HG03175 (cell line): ENCODE measurements around the gene DPH6.
"Not testable (repeated sequence)": the region's sequence is repeated elsewhere in the genome, so short reads cannot be mapped to it uniquely, and the experiment has no call there.

Experiments
- ATAC-seq: cut with Tn5 transposase; IDR thresholded peaks from one replicate; pipeline ENCODE4 v1.9.1; 2021; ENCODE audit warnings: mild to moderate bottlenecking, moderate library complexity; ENCODE audit not compliant: unreplicated experiment

The DPH6 gene

DNA sequence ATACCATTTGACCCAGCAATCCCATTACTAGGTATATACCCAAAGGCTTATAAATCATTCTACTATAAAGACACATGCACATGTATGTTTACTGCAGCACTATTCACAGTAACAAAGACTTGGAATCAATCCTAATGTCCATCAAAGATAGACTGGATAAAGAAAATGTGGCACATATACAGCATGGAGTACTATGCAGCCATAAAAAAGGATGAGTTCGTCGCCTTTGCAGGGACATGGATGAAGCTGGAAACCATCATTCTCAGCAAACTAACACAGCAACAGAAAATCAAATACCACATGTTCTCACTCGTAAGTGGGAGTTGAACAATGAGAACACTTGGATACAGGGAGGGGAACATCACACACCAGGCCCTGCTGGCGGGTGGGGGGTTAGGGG is 104.7 kb downstream of the DPH6 start:
- not testable (repeated sequence) for ATAC-seq

DNA sequence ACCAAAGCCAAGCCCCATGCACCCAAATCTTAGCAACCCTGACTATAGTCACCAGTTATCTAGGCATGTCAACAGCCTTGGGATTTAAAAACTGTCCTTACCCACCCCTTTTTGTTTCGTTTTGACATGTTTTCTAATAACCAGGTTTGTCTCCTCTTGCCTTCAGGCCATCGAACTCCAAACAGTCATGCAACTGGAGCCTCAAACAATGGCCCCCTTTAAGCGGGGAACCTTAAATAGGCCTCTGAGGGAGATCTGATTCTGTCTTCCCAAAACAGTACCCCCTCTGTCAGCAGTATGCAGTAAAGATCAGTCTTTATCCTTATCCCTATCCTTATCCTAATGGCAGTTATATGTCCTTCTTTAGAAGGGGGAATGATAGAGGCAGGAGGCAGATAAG is 105.7 kb downstream of the DPH6 start:
- ATAC-seq = no peak

DNA sequence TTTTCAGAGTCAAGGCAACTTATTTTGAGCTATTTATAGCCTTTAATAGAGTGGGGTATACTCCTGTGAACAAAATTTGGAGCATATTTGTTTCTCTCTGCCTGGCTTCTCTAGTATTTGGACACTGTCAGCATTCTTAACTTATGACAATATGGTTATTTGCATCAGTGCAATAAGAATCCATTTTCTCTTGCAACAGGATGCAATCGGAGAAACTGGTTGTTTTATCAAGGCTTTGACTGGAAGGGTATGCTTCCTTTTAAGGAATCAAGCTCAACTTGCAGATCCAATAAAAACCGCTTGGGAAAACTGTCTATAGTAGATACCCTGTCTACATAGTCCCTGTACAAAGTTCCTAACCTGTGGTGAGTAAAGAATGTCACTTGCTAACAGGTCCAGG is 106.7 kb downstream of the DPH6 start:
- no peak for ATAC-seq

DNA sequence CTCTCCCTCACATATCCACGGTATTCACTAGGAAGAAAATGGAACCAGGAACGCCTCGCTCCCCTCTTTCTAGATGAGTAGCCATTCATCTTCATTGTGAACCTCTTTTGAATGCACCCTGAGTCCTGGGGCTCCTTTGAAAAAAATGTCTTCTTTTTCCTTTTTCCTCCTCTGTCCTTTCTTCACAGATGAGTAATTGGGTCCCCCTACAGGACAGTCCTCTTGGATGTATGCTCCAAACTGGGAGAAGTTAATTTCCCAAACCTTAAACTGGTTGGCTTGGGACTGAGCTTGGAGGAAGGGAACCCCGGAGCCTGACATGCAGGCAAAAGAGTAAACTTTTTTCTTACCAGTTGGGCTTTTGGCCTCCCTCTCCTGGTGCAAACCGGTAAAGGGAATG is 108.8 kb downstream of the DPH6 start:
- ATAC-seq = no peak

DNA sequence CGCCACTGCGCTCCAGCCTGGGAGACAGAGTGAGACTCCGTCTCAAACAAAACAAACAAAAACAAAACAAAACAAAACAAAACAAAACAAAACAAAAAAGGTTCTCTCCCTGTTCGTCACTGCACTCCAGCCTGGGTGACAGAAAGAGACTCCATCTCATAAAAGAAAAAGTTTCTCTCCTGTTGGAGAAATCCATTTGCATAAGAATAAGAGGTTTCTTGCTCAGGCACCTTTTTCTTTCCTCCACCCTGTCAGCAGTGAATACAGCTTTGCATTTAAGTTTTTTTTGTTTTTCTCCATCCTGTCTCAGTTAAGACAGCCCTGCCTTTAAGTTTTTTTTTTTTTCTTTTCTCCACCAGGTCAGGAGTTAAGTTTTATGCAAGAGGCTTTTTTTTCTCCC is 109.5 kb downstream of the DPH6 start:
- ATAC-seq = no peak

DNA sequence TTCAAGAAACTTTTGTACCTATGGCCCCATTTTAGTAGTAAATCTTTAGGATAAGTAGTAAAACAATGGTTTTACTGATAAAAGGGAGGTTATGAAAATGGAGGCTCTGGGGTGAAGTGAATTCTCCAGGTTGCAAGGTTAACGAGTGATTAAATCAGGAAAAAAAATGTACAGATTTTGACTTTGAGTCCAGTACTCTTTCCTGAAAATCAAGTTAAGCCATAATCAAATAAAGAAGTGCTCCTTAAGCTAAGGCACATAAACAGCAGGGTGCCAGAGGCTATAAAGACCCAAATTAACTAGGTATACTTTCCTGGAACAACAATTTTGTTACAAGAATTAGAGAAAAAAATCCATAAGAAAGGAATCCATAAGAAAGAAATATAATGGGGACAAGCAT is 114.7 kb downstream of the DPH6 start:
- ATAC-seq = no peak

DNA sequence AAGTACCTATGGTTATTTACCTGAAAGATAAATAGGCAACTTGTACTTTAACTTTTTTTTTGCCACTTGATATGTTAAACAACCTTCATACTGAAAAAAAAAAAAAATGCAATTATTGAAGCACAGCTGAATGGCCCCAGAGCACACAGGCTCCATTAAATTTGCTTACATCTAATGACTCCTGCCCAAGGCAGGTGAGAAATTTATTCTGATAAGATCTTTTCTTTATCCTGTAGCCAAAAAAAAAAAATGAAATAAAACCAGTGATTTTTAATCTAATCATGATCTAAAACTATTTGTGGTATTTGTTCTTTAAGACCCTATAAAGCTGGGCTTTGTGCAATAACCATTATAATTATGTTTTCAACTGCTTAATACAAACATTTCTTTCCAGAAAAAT is 115.7 kb downstream of the DPH6 start:
- ATAC-seq = no peak

DNA sequence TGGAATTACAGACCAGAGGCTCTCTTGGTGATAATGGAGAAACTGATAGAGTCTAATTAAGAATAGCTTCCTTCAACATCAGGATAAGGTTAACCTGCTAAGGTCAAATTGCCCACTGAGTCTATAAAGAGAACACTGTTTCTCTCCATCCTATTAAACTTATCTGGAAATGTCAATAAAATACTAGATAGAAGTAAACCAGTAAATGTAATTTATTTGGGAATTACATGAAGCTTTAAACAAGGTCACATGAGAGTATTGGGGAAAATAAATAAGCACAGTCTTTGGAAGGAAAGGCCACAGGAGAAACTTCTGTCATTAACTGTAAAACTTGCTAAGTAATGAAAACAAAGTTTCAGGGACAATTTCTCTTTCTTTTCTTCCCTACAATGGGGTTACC is 118.5 kb downstream of the DPH6 start:
- no peak for ATAC-seq

DNA sequence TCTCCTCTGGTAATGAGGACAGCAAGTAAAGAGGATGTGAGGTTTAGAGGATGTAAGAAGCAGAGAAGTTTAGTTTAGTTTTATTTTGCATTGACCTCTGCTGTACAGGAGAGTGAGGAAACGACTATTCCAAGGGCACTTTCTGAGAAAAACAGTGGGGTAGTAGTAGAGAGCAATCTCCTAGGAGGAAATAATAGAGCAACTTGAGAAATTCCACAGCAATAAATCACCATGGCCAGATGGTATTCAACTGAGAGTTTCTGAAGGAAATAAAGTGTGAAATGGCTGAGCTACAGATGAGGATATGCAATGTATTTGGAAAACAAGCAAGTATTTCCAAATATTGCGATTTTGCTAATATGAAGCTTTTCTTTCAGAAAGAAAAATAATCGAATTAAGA is 118.9 kb downstream of the DPH6 start:
- ATAC-seq = no peak

DNA sequence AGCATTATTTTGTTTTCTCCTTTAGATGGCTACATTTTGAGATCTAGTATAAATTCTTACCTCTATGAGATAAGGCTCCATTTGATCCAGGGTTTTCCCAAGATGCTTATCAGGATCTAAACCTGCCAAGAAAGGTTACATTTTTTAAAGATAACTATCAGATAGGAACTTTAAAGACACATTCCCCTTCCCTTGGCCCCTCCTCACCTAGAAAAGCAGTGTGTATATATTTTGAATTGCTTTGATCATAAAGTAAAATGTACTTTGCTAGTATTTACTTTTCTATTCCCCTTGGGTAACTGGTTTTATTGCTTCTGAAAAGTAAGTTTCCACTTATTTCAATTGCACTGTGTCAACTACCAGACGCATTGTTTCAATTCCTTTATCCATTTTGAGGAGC is 135.2 kb downstream of the DPH6 start:
- ATAC-seq = no peak

DNA sequence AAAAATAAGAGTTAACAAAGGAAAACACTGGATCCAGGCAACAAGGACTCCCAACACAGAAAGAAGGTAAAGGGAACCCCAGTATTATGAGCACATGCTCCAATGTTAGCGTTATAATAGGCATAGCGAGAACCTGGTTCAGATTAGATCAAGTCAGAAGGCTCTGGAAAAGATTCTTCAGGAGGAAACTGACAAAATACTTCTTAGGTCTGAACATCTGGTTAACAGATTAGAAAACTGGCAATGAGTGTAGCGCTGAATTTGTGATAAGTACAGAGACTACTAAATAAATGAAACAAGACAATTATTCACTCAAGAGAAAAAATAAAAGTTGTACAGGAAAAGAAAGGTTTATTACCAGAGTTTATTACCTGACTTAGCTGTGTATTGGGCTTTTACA is 146.1 kb downstream of the DPH6 start:
- no peak for ATAC-seq

DNA sequence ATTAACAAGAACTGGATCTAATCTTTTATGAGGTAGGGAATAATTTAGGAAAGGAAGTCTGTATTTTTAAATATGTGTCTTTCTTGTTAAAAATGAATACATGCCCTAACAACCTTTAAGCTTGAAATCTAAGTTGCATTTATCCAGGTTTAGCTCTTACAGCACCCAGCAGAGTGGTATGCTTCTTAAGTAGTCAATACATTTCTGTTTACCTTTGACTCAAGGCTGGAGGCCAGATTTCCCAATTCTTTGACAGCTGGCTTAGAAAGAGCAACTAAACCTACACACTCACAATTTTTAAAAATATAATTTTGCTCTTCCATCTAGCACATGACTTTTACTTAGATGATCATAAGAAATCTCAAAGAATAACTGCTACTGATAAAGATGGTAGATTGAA is 148.9 kb downstream of the DPH6 start:
- no peak for ATAC-seq

DNA sequence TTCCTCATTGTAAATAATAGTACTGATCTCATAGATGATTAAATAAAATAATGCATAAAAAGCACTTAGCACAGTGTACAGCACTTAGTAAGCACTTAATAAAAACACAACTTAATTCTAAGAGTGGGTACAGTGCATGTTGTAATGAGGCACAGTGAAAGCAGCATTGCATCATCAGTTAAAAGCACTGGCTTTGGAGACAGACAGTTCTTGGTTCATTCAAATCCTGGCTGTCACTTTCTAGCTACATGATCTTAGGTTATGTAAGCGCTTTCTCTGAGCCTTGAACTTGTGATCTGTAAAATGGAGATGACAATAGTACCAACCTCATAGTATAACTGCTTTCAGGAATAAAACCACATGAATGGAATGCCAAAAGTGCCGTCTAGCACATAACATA is 151.5 kb downstream of the DPH6 start:
- no peak for ATAC-seq

DNA sequence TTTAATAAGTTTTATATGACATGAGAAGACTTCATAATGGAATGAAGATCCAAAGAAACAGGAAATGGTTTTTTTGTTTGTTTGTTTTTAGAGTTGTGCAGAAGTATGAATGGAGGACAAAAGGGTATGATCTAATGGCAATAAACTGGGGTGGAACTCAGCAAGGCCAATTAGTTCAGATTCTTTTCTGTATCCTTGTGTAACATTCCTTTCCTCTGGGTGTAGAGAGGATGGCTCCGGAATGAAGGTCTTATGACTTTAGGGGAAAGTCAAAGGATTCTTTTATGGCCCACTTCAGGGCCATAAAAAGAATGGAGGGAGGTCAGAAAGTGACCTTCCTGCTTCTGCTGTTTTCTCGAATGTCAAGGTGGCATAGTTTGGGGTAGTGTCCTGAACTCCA is 152.6 kb downstream of the DPH6 start:
- no peak for ATAC-seq

DNA sequence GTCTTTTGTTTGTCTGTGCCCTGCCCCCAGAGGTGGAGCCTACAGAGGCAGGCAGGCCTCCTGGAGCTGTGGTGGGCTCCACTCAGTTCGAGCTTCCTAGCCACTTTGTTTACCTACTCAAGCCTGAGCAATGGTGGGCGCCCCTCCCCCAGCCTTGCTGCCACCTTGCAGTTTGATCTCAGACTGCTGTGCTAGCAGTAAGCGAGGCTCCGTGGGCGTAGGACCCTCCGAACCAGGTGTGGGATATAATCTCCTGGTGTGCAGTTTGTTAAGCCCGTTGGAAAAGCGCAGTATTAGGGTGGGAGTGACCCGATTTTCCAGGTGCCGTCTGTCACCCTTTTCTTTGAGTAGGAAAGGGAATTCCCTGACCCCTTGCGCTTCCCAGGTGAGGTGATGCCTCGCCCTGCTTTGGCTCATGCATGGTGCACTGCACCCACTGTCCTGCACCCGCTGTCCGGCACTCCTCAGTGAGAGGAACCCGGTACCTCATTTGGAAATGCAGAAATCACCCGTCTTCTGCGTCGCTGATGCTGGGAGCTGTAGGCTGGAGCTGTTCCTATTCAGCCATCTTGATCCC is 154.5 kb downstream of the DPH6 start:
- ATAC-seq = not testable (repeated sequence)

DNA sequence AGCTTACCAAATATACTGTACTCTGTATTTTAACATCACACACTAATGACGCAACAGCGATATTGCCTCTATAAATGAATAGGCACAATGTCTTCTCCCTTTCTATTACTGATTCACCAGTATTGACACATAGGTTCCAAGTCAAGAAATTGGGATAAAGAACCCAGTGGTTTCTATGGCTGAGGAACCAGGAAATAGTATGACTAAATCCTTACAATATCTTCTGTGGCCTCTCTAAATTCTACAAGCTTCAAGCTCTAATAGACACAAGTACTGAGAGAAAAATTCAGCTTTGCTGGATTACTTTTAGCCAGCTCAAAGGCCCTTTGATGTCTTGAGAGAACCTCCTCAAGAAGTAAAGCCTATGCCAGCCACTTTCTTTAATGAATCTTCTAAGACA is 162.5 kb downstream of the DPH6 start:
- ATAC-seq = no peak

DNA sequence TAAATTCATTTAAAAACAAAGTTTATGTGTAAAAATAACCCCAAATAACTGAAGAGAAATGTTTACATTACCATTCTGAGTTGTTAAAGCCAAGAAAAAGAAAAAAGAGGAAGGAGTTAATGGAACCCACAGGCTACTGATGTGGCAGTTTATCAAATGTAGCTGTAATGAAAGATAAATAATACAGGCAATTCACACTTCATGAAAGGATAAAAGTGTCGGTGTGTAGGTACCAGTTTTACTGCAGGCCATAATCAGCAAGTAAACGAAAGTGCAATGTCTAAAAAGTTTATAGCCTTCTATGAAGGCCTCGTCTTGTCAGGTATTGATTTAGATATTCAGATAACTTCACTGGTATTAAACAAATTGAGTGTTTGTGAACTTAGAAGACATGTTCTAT is 164.6 kb downstream of the DPH6 start:
- no peak for ATAC-seq

DNA sequence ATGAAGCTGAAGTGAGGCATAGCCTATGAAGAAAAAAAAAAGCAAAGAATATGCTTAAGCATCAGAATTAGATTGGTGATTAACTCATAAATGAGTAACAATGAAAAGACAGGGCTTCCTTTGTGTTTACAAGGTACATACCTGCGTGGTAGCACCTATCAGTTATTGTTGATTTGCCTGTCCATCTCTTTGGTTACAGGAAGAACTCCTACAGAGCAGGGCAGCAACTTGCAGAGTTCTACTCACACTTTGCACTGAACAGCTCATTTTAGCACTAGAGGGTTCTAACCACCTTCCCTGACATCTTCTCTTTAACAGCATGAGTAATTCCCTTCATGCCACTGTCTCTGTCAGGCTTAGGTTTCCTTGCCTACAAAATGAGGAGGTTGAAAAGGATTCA is 166.0 kb downstream of the DPH6 start:
- no peak for ATAC-seq

DNA sequence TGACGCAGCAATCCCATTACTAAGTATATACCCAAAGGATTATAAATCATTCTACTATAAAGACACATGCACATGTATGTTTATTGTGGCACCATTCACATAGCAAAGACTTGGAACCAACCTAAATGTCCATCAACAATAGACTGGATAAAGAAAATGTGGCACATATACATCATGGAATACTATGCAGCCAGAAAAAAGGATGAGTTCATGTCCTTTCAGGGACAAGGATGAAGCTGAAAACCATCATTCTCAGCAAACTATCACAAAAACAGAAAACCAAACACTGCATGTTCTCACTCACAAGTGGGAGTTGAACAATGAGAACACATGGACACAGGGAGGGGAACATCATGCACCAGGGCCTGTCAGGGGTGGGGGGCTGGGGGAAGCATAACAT is 167.5 kb downstream of the DPH6 start:
- ATAC-seq = not testable (repeated sequence)

DNA sequence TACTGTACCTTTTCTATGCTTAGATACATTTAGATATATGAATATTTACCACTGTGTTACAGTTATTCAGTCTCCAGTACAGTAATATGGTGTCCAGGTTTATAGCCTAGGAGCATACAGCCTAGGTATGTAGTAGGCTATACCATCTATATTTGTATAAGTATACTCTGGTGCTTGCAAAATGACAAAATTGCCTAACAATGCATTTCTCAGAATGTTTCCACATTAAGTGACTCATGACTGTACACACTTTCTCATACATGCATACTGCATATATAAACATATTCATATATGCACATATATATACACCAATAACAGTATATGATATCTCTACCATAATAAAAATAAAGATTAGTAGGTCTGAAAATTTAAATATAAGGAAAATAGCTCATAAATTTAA is 169.3 kb downstream of the DPH6 start:
- no peak for ATAC-seq

DNA sequence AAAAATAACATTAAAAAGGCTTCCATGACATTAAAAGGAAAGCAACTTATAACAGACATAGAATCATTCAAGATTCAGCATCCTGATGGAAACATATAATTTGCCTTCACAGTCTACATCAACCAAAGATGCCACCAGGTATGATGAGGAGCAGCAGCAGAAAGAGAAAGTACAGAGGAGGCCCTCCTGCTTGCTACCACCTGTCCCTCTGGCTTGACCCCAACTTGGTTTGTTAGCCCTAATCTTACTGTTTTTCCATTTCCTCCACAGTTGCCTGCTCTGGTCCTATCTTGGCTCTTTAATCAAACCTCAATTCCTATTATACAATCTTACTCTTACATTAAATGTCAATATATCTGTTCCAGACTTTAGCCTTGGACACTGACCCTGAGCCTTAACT is 171.3 kb downstream of the DPH6 start:
- no peak for ATAC-seq

DNA sequence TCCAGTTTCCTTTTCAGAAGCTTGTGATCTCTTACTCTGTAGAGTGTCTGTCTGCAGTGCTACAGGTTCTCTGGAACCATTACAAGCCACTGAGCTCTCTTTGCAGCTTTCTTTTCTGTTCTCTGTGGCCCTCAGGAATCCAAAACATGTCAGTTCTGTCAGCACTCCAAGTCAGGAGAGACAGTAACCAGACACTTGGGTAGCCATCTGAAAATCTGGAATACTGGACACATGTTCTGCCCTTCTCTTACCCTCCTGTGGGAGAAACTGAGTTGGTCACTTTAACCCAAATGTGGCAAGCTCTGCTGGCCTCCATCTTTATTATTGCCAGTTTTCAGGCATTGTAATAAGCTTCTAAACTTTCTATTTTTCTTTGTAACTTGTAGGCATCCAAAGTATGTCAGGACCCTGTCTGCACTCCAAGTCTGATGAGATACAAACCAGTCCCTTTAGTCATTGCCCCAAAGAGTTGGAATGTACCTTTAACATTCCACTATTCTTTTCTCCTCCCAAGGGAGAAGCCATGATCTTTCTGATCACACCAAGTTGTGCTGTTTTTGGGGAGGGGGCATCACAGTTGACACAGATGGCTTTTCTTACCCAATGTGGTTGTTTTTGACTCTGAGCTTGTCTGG is 183.7 kb downstream of the DPH6 start:
- no peak for ATAC-seq

DNA sequence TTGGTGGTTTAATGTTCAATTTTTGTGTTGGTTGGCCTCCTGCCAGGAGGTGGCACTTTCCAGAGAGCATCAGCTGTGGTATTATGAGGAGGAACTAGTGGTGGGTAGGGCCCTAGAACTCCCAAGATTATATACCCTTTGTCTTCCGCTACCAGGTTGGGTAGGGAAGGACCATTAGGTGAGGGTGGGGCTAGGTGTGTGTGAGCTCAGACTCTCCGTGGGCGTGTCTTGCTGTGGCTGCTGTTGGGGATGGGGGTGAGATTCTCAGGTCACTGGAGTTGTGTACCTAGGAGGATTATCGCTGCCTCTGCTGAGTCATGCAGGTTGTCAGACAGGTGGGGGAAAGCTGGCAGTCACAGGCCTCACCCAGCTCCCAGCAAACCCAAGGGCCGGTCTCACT is 187.1 kb downstream of the DPH6 start:
- ATAC-seq = no peak
